ENCODE results near the gene SLC27A4.

SLC27A4 gene

DNA sequence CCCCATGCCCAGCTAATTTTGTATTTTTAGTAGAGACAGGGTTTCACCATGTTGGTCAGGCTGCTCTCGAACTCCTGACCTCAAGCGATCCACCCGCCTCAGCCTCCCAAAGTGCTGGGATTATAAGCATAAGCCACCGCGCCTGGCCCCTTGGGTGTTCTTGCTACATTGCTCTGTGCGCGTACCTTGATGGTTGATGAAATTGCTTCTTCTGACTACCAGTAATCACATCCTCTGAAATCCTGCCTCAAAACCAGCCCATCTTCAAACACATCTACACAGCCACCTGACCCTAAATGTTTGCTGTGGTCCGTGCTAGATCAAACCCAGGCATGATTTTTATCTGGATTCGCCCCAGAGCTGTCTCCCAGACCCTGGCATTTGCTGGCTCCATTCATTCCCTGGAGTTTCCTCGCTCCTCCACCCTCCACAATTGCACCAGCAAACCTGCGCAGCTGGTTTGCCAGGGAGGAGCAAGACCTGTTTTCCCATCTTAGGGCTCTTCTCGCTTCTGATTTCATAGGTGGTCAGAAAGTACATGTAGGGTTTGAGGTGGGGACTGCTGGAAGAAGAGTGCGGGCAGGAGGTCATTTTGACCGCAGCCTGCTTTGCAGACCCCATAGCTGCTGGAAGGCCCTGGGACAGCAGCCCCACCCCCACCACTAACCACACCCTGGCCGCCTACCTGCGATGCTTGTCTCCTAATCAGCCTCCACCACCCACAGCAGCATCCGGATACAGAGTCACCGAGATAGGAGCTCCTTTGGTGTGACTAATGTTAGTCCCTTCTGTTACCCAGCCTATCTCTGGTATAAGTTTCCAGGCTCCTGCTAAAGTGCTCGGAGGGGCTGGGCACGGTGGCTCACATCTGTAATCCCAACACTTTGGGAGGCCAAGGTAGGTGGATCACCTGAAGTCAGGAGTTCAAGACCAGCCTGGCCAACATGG, 41.5 kb upstream of the SLC27A4 start:
- CTCF ChIA-PET, result interaction anchor here (0.9 to 1.9 kb wide), 5 partner anchors 12 to 140 kb away, joined by 3 to 5 read pairs (median 4); no protein-coding TSS in a partner anchor
- no peaks in the 10 kb centered on the region for H3K9me3 ChIP-seq (ENCODE audit: control extremely low read depth in 1 of 5, control insufficient read depth in 4 of 5, insufficient read depth in 2 of 5, low read depth in 1 of 5, low read length in 4 of 5)
- POLR2A ChIA-PET, result no interaction called here

DNA sequence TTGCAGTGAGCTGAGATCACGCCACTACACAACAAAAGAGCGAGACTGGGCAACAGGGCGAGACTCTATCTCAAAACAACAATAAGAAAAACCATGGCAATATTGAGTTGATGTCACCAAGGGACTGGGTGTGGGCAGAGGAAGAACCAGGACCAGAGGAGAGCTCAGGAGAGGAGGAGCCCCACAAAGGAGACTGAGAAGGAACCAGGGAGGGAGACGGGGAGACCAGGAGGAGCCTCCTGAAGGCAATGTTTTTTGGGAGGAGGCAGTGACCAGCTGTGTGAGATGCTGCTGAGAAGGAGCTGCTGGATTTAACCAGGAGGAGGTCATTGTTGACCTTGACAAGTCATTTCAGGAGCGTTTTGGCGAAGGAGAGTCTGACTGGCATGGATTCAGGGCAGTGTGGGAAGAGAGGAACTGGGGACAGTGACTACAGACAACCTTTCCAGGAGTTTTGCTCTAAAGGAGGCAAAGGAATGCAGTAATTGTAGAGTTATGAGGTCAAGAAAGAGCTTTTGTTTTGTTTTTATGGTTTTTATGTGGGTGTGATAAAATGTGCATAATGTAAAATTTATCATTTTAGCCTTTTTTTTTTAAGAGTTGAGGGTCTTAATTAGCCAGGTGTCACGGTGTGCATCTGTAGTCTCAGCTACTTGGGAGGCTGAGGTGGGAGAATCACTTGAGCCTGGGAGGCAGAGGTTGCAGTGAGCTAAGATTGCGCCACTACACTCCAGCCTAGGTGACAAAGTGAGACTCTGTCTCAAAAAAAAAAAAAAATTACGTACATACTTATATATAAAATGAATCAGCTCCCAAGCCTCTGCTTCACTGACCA, 36.0 kb upstream of the SLC27A4 start:
- Histone ChIP-seq H3K4me1 (ENCODE audit: control extremely low read depth in 1 of 4, control insufficient read depth in 4 of 4, insufficient read depth in 4 of 4, low read length in 3 of 4) (no peaks in the 10 kb centered on the region), H3K4me3 (ENCODE audit: control insufficient read depth in 1 of 7, extremely low read depth in 1 of 7, insufficient read depth in 4 of 7, low read depth in 2 of 7, low read length in 6 of 7) (no peak overlapping the region), H3K27me3 (replicated peaks in 2 of 5; ENCODE audit: control insufficient read depth in 4 of 5, insufficient read depth in 5 of 5, low read length in 4 of 5) (no peaks in the 10 kb centered on the region), H3K9me3 (ENCODE audit: control extremely low read depth in 1 of 5, control insufficient read depth in 4 of 5, insufficient read depth in 2 of 5, low read depth in 1 of 5, low read length in 4 of 5) (no peaks in the 10 kb centered on the region), H3K36me3 (ENCODE audit: control insufficient read depth in 4 of 4, insufficient read depth in 4 of 4, low read length in 3 of 4) (peaks cover 5 to 11% (median 7%) of the 10 kb centered on the region in 4 experiments), H3K27ac (ENCODE audit: insufficient read depth in 1 of 2, low read depth in 1 of 2, low read length in 2 of 2, poor library complexity in 1 of 2, severe bottlenecking in 2 of 2) (no peak overlapping the region)
- ChIA-PET POLR2A (interaction anchor here (0.5 to 0.7 kb wide), 2 partner anchors 47 to 784 kb away, joined by 3 to 4 read pairs; no protein-coding TSS in a partner anchor), CTCF (interaction anchor here (0.8 to 1.1 kb wide), 2 partner anchors 9 kb away, joined by 4 read pairs; no protein-coding TSS in a partner anchor)
- 97% methylated on average over 4 of the region's 9 CpGs for WGBS (ENCODE audit: insufficient coverage)
- DNase-seq, result no peak

More for the DNA sequence above, 41.5 kb upstream of the SLC27A4 start:
- peaks cover 0 to 6% (median 0%) of the 10 kb centered on the region in 4 experiments for H3K4me1 ChIP-seq (ENCODE audit: control extremely low read depth in 1 of 4, control insufficient read depth in 4 of 4, insufficient read depth in 4 of 4, low read length in 3 of 4)
- 96% methylated on average over 11 of the region's 20 CpGs for WGBS (ENCODE audit: insufficient coverage)
- no peak overlapping the region for H3K27ac ChIP-seq (ENCODE audit: insufficient read depth in 1 of 2, low read depth in 1 of 2, low read length in 2 of 2, poor library complexity in 1 of 2, severe bottlenecking in 2 of 2)
- H3K4me3 ChIP-seq (ENCODE audit: control insufficient read depth in 1 of 7, extremely low read depth in 1 of 7, insufficient read depth in 4 of 7, low read depth in 2 of 7, low read length in 6 of 7), result no peak overlapping the region
- no peaks in the 10 kb centered on the region for H3K27me3 ChIP-seq (replicated peaks in 2 of 5; ENCODE audit: control insufficient read depth in 4 of 5, insufficient read depth in 5 of 5, low read length in 4 of 5)
- no peak for DNase-seq
- H3K36me3 ChIP-seq (ENCODE audit: control insufficient read depth in 4 of 4, insufficient read depth in 4 of 4, low read length in 3 of 4), result no peaks in the 10 kb centered on the region

DNA sequence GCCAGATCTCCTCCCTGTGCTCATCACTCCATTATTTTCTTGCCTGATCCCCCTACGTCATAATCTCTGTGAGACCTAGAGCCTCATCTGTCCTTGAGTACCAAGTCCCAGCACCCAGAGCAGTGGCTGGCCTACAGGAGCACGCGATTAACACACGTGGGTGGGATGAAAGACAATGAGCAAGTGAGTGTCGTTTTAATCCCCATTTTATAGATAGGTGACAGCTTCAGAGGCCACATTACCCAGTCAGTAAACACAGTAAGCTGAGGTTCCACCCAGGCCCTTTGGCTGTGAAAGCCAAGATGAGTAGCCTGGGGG, 35.4 kb upstream of the SLC27A4 start:
- Histone ChIP-seq H3K4me3 (ENCODE audit: control insufficient read depth in 1 of 7, extremely low read depth in 1 of 7, insufficient read depth in 4 of 7, low read depth in 2 of 7, low read length in 6 of 7) (no peak overlapping the region), H3K27me3 (replicated peaks in 2 of 5; ENCODE audit: control insufficient read depth in 4 of 5, insufficient read depth in 5 of 5, low read length in 4 of 5) (no peaks in the 10 kb centered on the region), H3K36me3 (ENCODE audit: control insufficient read depth in 4 of 4, insufficient read depth in 4 of 4, low read length in 3 of 4) (peaks cover 6 to 17% (median 13%) of the 10 kb centered on the region in 4 experiments), H3K27ac (ENCODE audit: insufficient read depth in 1 of 2, low read depth in 1 of 2, low read length in 2 of 2, poor library complexity in 1 of 2, severe bottlenecking in 2 of 2) (no peak overlapping the region), H3K9me3 (ENCODE audit: control extremely low read depth in 1 of 5, control insufficient read depth in 4 of 5, insufficient read depth in 2 of 5, low read depth in 1 of 5, low read length in 4 of 5) (no peaks in the 10 kb centered on the region), H3K4me1 (ENCODE audit: control extremely low read depth in 1 of 4, control insufficient read depth in 4 of 4, insufficient read depth in 4 of 4, low read length in 3 of 4) (no peaks in the 10 kb centered on the region)
- WGBS (ENCODE audit: insufficient coverage), result 100% methylated on average over 3 of the region's 5 CpGs
- ChIA-PET CTCF (interaction anchor here (1.1 to 1.6 kb wide), 2 partner anchors 9 to 15 kb away, joined by 4 read pairs; no protein-coding TSS in a partner anchor), POLR2A (interaction anchor here (0.7 kb wide), 1 partner anchor 783 kb away, joined by 3 read pairs; no protein-coding TSS in a partner anchor)
- no peak for DNase-seq

DNA sequence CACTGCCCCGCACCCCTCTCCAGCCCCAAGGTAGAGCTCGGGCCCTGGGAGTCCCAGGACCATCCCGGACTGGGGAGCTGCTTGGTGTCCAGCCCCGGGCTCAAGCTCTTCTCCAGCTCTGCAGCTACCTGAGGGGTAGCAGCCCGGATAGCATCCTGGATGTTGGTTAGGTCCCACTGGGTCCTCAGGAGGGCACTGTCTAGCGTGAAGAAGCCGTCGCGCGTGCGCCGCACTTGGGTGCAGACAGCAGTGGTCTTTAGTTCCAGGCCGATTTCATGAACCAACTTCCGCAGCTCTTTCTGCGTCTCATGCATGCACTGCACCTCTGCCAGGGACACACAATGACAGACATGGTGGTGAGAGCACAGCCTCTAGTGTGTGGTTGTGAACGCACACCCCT, 30.8 kb upstream of the SLC27A4 start:
- Histone ChIP-seq H3K4me3 (ENCODE audit: control insufficient read depth in 1 of 7, extremely low read depth in 1 of 7, insufficient read depth in 4 of 7, low read depth in 2 of 7, low read length in 6 of 7) (no peak overlapping the region), H3K27me3 (replicated peaks in 2 of 5; ENCODE audit: control insufficient read depth in 4 of 5, insufficient read depth in 5 of 5, low read length in 4 of 5) (no peaks in the 10 kb centered on the region), H3K4me1 (ENCODE audit: control extremely low read depth in 1 of 4, control insufficient read depth in 4 of 4, insufficient read depth in 4 of 4, low read length in 3 of 4) (no peaks in the 10 kb centered on the region), H3K36me3 (ENCODE audit: control insufficient read depth in 4 of 4, insufficient read depth in 4 of 4, low read length in 3 of 4) (peaks cover 12 to 44% (median 35%) of the 10 kb centered on the region in 4 experiments), H3K9me3 (ENCODE audit: control extremely low read depth in 1 of 5, control insufficient read depth in 4 of 5, insufficient read depth in 2 of 5, low read depth in 1 of 5, low read length in 4 of 5) (no peaks in the 10 kb centered on the region), H3K27ac (ENCODE audit: insufficient read depth in 1 of 2, low read depth in 1 of 2, low read length in 2 of 2, poor library complexity in 1 of 2, severe bottlenecking in 2 of 2) (no peak overlapping the region)
- DNase-seq, result no peak
- CTCF ChIA-PET, result interaction anchor here (0.5 kb wide), 1 partner anchor 22 kb away, joined by 6 read pairs; no protein-coding TSS in a partner anchor
- 98% methylated on average over 12 of the region's 16 CpGs for WGBS (ENCODE audit: insufficient coverage)
- POLR2A ChIA-PET, result no interaction called here

DNA sequence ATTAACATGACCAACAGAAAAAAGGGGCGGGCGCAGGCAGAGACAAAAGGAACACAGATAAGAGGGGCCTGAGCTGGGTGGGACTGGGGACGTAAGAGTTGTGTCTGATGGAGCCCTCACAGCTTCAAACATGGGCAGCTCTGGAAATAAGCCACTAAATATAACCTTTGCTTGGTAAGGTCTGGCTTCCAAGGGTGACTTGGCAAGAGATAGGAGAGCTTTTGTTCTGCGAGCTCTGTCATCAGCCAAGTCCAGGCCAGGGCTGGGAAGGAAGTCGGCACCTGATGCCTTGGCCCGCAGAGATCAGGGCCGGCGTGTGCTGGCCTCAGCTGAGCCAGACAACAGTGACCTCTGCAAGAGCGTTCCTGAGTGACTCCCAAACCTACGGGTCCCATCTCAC, 29.9 kb upstream of the SLC27A4 start:
- Histone ChIP-seq H3K9me3 (ENCODE audit: control extremely low read depth in 1 of 5, control insufficient read depth in 4 of 5, insufficient read depth in 2 of 5, low read depth in 1 of 5, low read length in 4 of 5) (no peaks in the 10 kb centered on the region), H3K27me3 (replicated peaks in 2 of 5; ENCODE audit: control insufficient read depth in 4 of 5, insufficient read depth in 5 of 5, low read length in 4 of 5) (no peaks in the 10 kb centered on the region), H3K4me3 (ENCODE audit: control insufficient read depth in 1 of 7, extremely low read depth in 1 of 7, insufficient read depth in 4 of 7, low read depth in 2 of 7, low read length in 6 of 7) (no peak overlapping the region), H3K36me3 (ENCODE audit: control insufficient read depth in 4 of 4, insufficient read depth in 4 of 4, low read length in 3 of 4) (peaks cover 12 to 53% (median 41%) of the 10 kb centered on the region in 4 experiments), H3K4me1 (ENCODE audit: control extremely low read depth in 1 of 4, control insufficient read depth in 4 of 4, insufficient read depth in 4 of 4, low read length in 3 of 4) (no peaks in the 10 kb centered on the region), H3K27ac (ENCODE audit: insufficient read depth in 1 of 2, low read depth in 1 of 2, low read length in 2 of 2, poor library complexity in 1 of 2, severe bottlenecking in 2 of 2) (no peak overlapping the region)
- CTCF ChIA-PET, result interaction anchor here (1.2 to 2.0 kb wide), 3 partner anchors 10 to 40 kb away, joined by 3 to 5 read pairs (median 3); no protein-coding TSS in a partner anchor
- 98% methylated on average over 9 of the region's 10 CpGs for WGBS (ENCODE audit: insufficient coverage)
- POLR2A ChIA-PET, result interaction anchor here (0.6 to 0.7 kb wide), 2 partner anchors 11 to 41 kb away, joined by 3 read pairs; no protein-coding TSS in a partner anchor
- no peak for DNase-seq

DNA sequence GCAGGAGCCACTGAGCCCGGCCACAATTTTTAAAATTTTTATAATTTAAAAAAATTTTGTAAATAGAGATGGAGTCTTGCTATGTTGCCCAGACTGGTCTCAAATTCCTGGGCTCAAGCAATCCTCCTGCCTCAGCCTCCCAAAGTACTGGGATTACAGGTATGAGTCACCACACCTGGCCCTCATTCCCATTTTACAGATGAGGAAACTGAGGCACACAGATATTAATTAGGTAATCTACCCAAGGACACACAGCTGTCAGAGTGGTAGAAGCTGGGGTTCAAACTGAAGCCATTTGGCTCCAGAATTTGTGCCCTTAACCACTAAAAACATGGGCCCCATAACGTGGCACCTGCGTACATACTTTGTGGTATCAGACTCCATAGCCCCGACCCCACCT, 25.6 kb upstream of the SLC27A4 start:
- Histone ChIP-seq H3K27ac (ENCODE audit: insufficient read depth in 1 of 2, low read depth in 1 of 2, low read length in 2 of 2, poor library complexity in 1 of 2, severe bottlenecking in 2 of 2) (no peak overlapping the region), H3K4me3 (ENCODE audit: control insufficient read depth in 1 of 7, extremely low read depth in 1 of 7, insufficient read depth in 4 of 7, low read depth in 2 of 7, low read length in 6 of 7) (no peak overlapping the region), H3K36me3 (ENCODE audit: control insufficient read depth in 4 of 4, insufficient read depth in 4 of 4, low read length in 3 of 4) (peaks cover 14 to 65% (median 49%) of the 10 kb centered on the region in 4 experiments), H3K9me3 (ENCODE audit: control extremely low read depth in 1 of 5, control insufficient read depth in 4 of 5, insufficient read depth in 2 of 5, low read depth in 1 of 5, low read length in 4 of 5) (no peaks in the 10 kb centered on the region), H3K4me1 (ENCODE audit: control extremely low read depth in 1 of 4, control insufficient read depth in 4 of 4, insufficient read depth in 4 of 4, low read length in 3 of 4) (no peaks in the 10 kb centered on the region), H3K27me3 (replicated peaks in 2 of 5; ENCODE audit: control insufficient read depth in 4 of 5, insufficient read depth in 5 of 5, low read length in 4 of 5) (no peaks in the 10 kb centered on the region)
- DNase-seq, result no peak
- ChIA-PET CTCF (no interaction called here), POLR2A (no interaction called here)
- WGBS (ENCODE audit: insufficient coverage), result 89% methylated on average over 3 of the region's 4 CpGs

Data from common myeloid progenitor, CD34-positive (primary cell).